GM23338 (cell line): ENCODE measurements around the gene PIEZO2. TPM values are rescaled to one million over a fixed set of nuclear protein-coding genes. Genes with fewer than 3 reads are reported as not detected.
"Not testable (repeated sequence)": the region's sequence is repeated elsewhere in the genome, so short reads cannot be mapped to it uniquely, and the experiment has no call there.

Experiments used
- ATAC-seq: fragments of 200-7000 bp; cut with Tn5 transposase; 3 replicates; pipeline ENCODE4 v1.9.1; 2020
- DNase-seq: peaks from one replicate; pipeline ENCODE4 v3.0.0-alpha.2; 2015; ENCODE audit warnings: low spot score
- H2AFZ ChIP-seq: fragments of 200-600 bp; sonication (generic); 2 replicates; pipeline ENCODE4 v1.8.0; 2016; ENCODE audit warnings: antibody characterized with exemption, mild to moderate bottlenecking, moderate library complexity
- H3F3A ChIP-seq: fragments of 200-600 bp; sonication (generic); replicated peaks from 2 replicates; pipeline ENCODE4 v1.8.0; 2017; ENCODE audit warnings: antibody characterized with exemption, mixed run types, low read depth
- H3K27ac ChIP-seq: fragments of 200-600 bp; sonication (generic); 2 replicates; pipeline ENCODE4 v1.6.1; 2016; ENCODE audit warnings: low read depth
- H3K27me3 ChIP-seq: fragments of 200-600 bp; sonication (generic); 2 replicates; pipeline ENCODE4 v1.8.0; 2016; ENCODE audit warnings: mild to moderate bottlenecking, mixed run types, moderate library complexity; ENCODE audit not compliant: insufficient read depth
- H3K36me3 ChIP-seq: fragments of 200-600 bp; sonication (generic); 2 replicates; pipeline ENCODE4 v1.8.0; 2016; ENCODE audit warnings: mild to moderate bottlenecking; ENCODE audit not compliant: insufficient read depth
- H3K4me1 ChIP-seq: fragments of 200-600 bp; sonication (generic); 2 replicates; pipeline ENCODE4 v1.8.0; 2016; ENCODE audit warnings: mild to moderate bottlenecking, moderate library complexity; ENCODE audit not compliant: insufficient read depth
- H3K4me2 ChIP-seq: fragments of 200-600 bp; sonication (generic); 2 replicates; pipeline ENCODE4 v1.7.1; 2017; ENCODE audit warnings: mixed run types
- H3K4me3 ChIP-seq: fragments of 200-600 bp; sonication (generic); 2 replicates; pipeline ENCODE4 v1.6.1; 2016; ENCODE audit warnings: mixed run types
- H3K79me2 ChIP-seq: fragments of 200-600 bp; sonication (generic); replicated peaks from 2 replicates; pipeline ENCODE4 v1.8.0; 2017; ENCODE audit warnings: mild to moderate bottlenecking; ENCODE audit not compliant: insufficient read depth
- H3K9me2 ChIP-seq: fragments of 200-600 bp; sonication (generic); 2 replicates; pipeline ENCODE4 v1.8.0; 2017; ENCODE audit not compliant: insufficient read depth
- H4K20me1 ChIP-seq: fragments of 200-600 bp; sonication (generic); replicated peaks from 2 replicates; pipeline ENCODE4 v1.8.0; 2017; ENCODE audit warnings: mild to moderate bottlenecking; ENCODE audit not compliant: insufficient read depth
- H3K27ac Mint-ChIP-seq: 2 replicates; pipeline ENCODE4 v1.8.0; 2020; ENCODE audit warnings: inconsistent platforms, mild to moderate bottlenecking, moderate library complexity, mixed read lengths
- H3K27me3 Mint-ChIP-seq: 3 replicates; pipeline ENCODE4 v1.8.0; 2022; ENCODE audit warnings: low read depth, mild to moderate bottlenecking, moderate library complexity, mixed read lengths, inconsistent platforms; ENCODE audit not compliant: insufficient read depth, poor library complexity
- H3K36me3 Mint-ChIP-seq: 3 replicates; pipeline ENCODE4 v1.8.0; 2021; ENCODE audit warnings: low read depth, mild to moderate bottlenecking, inconsistent platforms, moderate library complexity, mixed read lengths
- H3K4me1 Mint-ChIP-seq: 3 replicates; pipeline ENCODE4 v1.8.0; 2020; ENCODE audit warnings: mild to moderate bottlenecking, inconsistent platforms, mixed read lengths
- H3K4me3 Mint-ChIP-seq: 3 replicates; pipeline ENCODE4 v1.8.0; 2021; ENCODE audit warnings: moderate library complexity, mild to moderate bottlenecking, inconsistent platforms, mixed read lengths
- H3K9me3 Mint-ChIP-seq: 3 replicates; pipeline ENCODE4 v1.8.0; 2020; ENCODE audit warnings: moderate library complexity, mild to moderate bottlenecking, inconsistent platforms, mixed read lengths
- CREB1 ChIP-seq: fragments of 250-450 bp; sonication (Bioruptor Pico); IDR thresholded peaks from 2 replicates; pipeline ENCODE4 v1.5.0; 2020; ENCODE audit warnings: low read depth, mild to moderate bottlenecking, moderate library complexity
- ETS1 ChIP-seq: IDR thresholded peaks from 2 replicates; pipeline ENCODE4 v1.6.1; 2016; ENCODE audit warnings: antibody characterized with exemption
- EZH2phosphoT487 ChIP-seq: fragments of 200-600 bp; sonication (generic); IDR thresholded peaks from one replicate; pipeline ENCODE4 v1.8.1; 2018; ENCODE audit warnings: antibody characterized with exemption; ENCODE audit not compliant: unreplicated experiment
- JUNB ChIP-seq: IDR thresholded peaks from one replicate; pipeline ENCODE4 v1.6.1; 2016; ENCODE audit warnings: antibody characterized with exemption; ENCODE audit not compliant: unreplicated experiment
- NANOG ChIP-seq: IDR thresholded peaks from 2 replicates; pipeline ENCODE4 v1.6.1; 2016; ENCODE audit warnings: antibody characterized with exemption, borderline replicate concordance
- POLR2AphosphoS5 ChIP-seq: IDR thresholded peaks from 2 replicates; pipeline ENCODE4 v1.6.1; 2016; ENCODE audit warnings: antibody characterized with exemption, low read depth
- STAT1 ChIP-seq: IDR thresholded peaks from one replicate; pipeline ENCODE4 v1.6.1; 2016; ENCODE audit warnings: antibody characterized with exemption; ENCODE audit not compliant: unreplicated experiment
- ZNF331 ChIP-seq: fragments of 250-450 bp; sonication (Bioruptor Pico); IDR thresholded peaks from 2 replicates; pipeline ENCODE4 v1.5.0; 2020; ENCODE audit warnings: low read depth, mild to moderate bottlenecking, moderate library complexity
- polyA plus RNA-seq: library from polyadenylated mRNA; unstranded; fragments of >200 nt; fragmentation: Nextera tagmentation; extraction: Ambion mirVana; gene quantifications from 2 replicates; pipeline ENCODE4 v1.2.1, GENCODE V29; 2016
- total RNA-seq: library from RNA; depleted of rRNA; stranded (reverse); fragments of >200 nt; shearing (Covaris generic); gene quantifications from 2 replicates; pipeline ENCODE4 v1.2.3, GENCODE V29; 2014
- TF ChIP-seq, protein P1 (sequence below): fragments of 250-450 bp; sonication (Bioruptor Pico); IDR thresholded peaks from 2 replicates; pipeline ENCODE4 v1.5.0; 2020; ENCODE audit warnings: mild to moderate bottlenecking, moderate library complexity
- TF ChIP-seq, protein P2 (sequence below), 2 experiments: fragments of 200-600 bp in 1 of 2; sonication (generic) in 1 of 2; conservative IDR thresholded peaks; 2 replicates each; pipeline versions ENCODE4 v1.5.1 to v1.6.1; 2016 to 2017; ENCODE audit warnings: antibody characterized with exemption in 2 of 2, low read depth in 2 of 2, mild to moderate bottlenecking in 2 of 2, moderate library complexity in 1 of 2

The PIEZO2 gene
- total and polyA plus RNA-seq, 2 experiments from 2014 or later: 4.8 to 8.2 TPM

GRCh38 chr18:11175266-11175979 is 26.1 kb upstream of the PIEZO2 start (continued):
- TF ChIP-seq, protein P1, sequence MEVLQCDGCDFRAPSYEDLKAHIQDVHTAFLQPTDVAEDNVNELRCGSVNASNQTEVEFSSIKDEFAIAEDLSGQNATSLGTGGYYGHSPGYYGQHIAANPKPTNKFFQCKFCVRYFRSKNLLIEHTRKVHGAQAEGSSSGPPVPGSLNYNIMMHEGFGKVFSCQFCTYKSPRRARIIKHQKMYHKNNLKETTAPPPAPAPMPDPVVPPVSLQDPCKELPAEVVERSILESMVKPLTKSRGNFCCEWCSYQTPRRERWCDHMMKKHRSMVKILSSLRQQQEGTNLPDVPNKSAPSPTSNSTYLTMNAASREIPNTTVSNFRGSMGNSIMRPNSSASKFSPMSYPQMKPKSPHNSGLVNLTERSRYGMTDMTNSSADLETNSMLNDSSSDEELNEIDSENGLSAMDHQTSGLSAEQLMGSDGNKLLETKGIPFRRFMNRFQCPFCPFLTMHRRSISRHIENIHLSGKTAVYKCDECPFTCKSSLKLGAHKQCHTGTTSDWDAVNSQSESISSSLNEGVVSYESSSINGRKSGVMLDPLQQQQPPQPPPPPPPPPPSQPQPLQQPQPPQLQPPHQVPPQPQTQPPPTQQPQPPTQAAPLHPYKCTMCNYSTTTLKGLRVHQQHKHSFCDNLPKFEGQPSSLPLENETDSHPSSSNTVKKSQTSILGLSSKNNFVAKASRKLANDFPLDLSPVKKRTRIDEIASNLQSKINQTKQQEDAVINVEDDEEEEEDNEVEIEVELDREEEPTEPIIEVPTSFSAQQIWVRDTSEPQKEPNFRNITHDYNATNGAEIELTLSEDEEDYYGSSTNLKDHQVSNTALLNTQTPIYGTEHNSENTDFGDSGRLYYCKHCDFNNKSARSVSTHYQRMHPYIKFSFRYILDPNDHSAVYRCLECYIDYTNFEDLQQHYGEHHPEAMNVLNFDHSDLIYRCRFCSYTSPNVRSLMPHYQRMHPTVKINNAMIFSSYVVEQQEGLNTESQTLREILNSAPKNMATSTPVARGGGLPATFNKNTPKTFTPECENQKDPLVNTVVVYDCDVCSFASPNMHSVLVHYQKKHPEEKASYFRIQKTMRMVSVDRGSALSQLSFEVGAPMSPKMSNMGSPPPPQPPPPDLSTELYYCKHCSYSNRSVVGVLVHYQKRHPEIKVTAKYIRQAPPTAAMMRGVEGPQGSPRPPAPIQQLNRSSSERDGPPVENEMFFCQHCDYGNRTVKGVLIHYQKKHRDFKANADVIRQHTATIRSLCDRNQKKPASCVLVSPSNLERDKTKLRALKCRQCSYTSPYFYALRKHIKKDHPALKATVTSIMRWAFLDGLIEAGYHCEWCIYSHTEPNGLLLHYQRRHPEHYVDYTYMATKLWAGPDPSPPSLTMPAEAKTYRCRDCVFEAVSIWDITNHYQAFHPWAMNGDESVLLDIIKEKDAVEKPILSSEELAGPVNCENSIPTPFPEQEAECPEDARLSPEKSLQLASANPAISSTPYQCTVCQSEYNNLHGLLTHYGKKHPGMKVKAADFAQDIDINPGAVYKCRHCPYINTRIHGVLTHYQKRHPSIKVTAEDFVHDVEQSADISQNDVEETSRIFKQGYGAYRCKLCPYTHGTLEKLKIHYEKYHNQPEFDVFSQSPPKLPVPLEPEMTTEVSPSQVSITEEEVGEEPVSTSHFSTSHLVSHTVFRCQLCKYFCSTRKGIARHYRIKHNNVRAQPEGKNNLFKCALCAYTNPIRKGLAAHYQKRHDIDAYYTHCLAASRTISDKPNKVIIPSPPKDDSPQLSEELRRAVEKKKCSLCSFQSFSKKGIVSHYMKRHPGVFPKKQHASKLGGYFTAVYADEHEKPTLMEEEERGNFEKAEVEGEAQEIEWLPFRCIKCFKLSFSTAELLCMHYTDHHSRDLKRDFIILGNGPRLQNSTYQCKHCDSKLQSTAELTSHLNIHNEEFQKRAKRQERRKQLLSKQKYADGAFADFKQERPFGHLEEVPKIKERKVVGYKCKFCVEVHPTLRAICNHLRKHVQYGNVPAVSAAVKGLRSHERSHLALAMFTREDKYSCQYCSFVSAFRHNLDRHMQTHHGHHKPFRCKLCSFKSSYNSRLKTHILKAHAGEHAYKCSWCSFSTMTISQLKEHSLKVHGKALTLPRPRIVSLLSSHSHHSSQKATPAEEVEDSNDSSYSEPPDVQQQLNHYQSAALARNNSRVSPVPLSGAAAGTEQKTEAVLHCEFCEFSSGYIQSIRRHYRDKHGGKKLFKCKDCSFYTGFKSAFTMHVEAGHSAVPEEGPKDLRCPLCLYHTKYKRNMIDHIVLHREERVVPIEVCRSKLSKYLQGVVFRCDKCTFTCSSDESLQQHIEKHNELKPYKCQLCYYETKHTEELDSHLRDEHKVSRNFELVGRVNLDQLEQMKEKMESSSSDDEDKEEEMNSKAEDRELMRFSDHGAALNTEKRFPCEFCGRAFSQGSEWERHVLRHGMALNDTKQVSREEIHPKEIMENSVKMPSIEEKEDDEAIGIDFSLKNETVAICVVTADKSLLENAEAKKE: no peak
- TF ChIP-seq NANOG: no peak
- TF ChIP-seq, protein P2, sequence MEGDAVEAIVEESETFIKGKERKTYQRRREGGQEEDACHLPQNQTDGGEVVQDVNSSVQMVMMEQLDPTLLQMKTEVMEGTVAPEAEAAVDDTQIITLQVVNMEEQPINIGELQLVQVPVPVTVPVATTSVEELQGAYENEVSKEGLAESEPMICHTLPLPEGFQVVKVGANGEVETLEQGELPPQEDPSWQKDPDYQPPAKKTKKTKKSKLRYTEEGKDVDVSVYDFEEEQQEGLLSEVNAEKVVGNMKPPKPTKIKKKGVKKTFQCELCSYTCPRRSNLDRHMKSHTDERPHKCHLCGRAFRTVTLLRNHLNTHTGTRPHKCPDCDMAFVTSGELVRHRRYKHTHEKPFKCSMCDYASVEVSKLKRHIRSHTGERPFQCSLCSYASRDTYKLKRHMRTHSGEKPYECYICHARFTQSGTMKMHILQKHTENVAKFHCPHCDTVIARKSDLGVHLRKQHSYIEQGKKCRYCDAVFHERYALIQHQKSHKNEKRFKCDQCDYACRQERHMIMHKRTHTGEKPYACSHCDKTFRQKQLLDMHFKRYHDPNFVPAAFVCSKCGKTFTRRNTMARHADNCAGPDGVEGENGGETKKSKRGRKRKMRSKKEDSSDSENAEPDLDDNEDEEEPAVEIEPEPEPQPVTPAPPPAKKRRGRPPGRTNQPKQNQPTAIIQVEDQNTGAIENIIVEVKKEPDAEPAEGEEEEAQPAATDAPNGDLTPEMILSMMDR (conservative IDR thresholded peaks at IDR 0.05; ENCODE audit: low read depth in 2 of 2): no peak
- no peak for TF ChIP-seq EZH2phosphoT487
- no peak for TF ChIP-seq ETS1
- TF ChIP-seq POLR2AphosphoS5: no peak
- no peak for TF ChIP-seq STAT1
- no peak for TF ChIP-seq CREB1 (CRISPR knock-in tag)
- TF ChIP-seq ZNF331: no peak
- TF ChIP-seq JUNB: no peak

DNA sequence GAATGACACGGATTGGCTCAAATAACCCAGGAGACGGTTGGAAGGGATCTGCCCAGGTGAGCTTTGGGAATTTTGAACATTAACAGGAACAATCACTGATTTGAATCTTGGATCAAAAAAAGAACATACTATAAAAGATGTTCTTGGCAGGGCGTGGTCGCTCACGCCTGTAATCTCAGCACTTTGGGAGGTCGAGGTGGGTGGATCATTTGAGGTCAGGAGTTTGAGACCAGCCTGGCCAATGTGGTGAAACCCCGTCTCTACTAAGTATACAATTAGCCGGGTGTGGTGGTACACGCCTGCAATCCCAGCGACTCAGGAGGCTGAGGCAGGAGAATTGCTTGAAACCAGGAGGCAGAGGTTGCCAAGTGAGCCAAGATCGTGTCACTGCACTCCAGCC is 24.8 kb upstream of the PIEZO2 start:
- not testable (repeated sequence) for H2AFZ ChIP-seq, H3F3A ChIP-seq, H3K27ac ChIP-seq, H3K4me1 ChIP-seq, H3K9me2 ChIP-seq, H3K9me3 Mint-ChIP-seq, H3K79me2 ChIP-seq, H3K27me3 ChIP-seq, DNase-seq, H3K4me2 ChIP-seq, H3K4me3 ChIP-seq, H3K27ac Mint-ChIP-seq, ATAC-seq, H3K4me3 Mint-ChIP-seq, H3K27me3 Mint-ChIP-seq, H3K36me3 Mint-ChIP-seq, H4K20me1 ChIP-seq, H3K36me3 ChIP-seq, H3K4me1 Mint-ChIP-seq
